HG02759 (cell line): ENCODE data around the gene ASCC3.
A peak's percentile ranks its signal among the peaks of the same experiment; 100 is the strongest.

Experiments used
- ATAC-seq: cut with Tn5 transposase; IDR thresholded peaks from one replicate; pipeline ENCODE4 v1.9.1; 2021; ENCODE audit warnings: mild to moderate bottlenecking, moderate library complexity; ENCODE audit not compliant: unreplicated experiment

The ASCC3 gene

GRCh38 chr6:100730001-100730980 lies 150.8 kb downstream of the ASCC3 start:
- no peak for ATAC-seq

GRCh38 chr6:100726666-100727065 lies 154.5 kb downstream of the ASCC3 start:
- ATAC-seq = no peak

GRCh38 chr6:100724696-100725095 lies 156.4 kb downstream of the ASCC3 start:
- ATAC-seq = no peak

- ATAC-seq = no peak
Measured at GRCh38 chr6:100724222-100724621, 156.9 kb downstream of the ASCC3 start.

GRCh38 chr6:100721256-100721655 lies 159.9 kb downstream of the ASCC3 start:
- no peak for ATAC-seq

DNA sequence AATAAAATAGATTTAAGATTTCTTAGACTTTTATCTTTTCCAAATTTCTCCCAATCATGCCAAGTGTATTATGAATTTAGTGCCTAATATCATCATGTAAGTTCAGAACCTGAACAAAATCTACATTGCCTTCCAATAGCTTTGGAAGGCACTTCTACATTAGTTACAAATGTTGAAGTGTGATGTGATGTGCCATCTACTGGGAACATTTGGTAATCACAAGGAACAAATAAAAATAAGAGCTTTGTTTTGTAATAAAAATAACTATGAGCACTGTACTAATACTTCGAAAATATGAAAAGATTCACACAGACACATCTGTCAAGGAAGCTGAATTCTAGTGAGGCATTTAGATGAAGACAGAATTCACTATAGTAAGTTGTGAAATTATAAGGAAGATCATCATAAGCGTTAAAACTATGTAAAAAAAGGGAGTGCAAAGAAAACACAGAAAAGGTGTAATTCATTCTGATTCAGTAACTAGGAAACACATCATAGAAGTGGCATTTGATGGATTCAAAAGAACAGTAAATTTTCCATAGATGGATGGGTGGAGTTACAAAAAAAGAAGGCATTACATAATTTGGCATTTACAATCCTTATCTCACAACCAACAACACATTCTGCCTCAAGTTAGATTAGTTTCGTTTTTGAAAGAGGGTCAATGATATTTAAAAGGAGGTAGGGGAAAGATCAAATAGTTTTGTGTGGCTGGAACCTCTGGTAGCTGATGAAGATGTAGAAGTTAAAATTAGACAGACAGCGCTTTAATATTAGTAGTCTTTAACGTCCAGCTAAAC lies 161.0 kb downstream of the ASCC3 start:
- ATAC-seq = peak; percentile 59

DNA sequence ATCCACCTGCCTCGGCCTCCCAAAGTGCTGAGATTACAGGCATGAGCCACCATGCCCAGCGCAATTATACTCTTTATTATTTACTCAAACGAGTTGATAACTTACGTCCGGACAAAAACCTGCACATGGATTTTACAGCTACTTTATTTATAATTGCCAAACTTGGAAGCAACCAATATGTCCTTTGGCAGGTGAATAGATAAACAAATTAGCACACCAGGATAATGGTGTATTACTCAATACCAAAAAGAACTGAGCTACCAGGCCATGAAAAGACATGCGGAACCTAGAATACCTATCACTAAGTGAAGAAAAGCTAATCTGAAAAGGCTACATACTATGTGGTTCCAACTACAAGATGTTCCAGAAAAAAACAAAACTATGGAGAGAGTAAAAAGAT lies 168.1 kb downstream of the ASCC3 start:
- ATAC-seq = no peak

DNA sequence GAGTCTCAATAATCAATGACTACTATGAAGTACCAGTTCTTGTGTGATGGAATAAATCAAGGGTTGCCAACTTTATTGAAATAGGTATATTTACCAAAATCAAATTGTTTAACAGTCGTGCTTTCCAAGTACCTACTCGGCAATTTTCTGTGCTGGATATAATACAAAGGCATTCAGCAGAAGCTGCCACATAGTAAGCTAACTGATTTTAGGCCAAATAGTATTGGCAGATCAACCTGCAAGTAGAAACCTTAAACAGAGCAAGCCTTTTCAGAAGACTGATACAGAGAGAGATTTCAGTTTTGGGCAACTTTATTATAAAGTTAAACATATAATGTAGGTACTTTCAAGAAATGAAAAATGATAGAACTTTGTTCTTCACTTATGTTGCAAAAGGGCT lies 174.6 kb downstream of the ASCC3 start:
- ATAC-seq = no peak

GRCh38 chr6:100704961-100705360 lies 176.2 kb downstream of the ASCC3 start:
- no peak for ATAC-seq

DNA sequence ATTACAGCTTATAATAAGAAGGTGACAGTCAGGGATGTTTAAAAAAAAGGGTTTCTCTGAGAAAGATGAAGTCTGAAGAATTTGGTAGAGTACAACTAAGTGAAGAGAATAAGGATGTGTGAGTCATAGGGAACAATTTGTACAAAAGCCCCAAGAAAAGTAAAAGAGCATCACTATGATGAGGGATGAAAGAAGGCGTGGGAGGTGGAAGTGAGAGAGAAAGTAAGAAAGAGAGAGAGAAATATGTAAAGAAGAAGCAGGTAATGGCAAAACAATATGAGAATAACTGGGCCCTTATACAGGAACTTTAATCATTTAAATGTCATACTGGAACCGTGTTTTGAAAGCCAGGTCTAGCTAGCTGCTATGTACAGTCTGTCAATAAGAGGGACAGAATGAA lies 179.4 kb downstream of the ASCC3 start:
- no peak for ATAC-seq

GRCh38 chr6:100700009-100700408 lies 181.1 kb downstream of the ASCC3 start:
- ATAC-seq = no peak

DNA sequence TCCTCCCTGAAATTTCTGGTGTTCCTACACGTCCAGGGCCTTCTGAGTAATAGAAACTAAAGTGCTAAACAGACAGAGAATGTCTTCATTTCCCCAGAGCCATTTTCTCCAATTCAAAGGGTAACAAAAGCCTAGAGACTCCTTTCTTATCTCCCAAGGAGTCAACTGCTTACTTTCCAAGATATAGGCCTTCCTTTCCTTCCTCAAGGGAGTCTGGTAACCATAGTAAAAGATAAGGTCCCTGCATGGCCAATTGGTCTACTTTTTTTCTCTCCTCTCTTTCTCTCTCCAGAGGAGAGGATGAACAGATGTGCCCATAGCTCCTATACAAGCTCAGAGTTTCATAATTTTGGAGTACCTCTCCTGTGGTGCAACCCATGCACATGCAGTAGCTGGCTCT lies 185.7 kb downstream of the ASCC3 start:
- ATAC-seq = no peak

DNA sequence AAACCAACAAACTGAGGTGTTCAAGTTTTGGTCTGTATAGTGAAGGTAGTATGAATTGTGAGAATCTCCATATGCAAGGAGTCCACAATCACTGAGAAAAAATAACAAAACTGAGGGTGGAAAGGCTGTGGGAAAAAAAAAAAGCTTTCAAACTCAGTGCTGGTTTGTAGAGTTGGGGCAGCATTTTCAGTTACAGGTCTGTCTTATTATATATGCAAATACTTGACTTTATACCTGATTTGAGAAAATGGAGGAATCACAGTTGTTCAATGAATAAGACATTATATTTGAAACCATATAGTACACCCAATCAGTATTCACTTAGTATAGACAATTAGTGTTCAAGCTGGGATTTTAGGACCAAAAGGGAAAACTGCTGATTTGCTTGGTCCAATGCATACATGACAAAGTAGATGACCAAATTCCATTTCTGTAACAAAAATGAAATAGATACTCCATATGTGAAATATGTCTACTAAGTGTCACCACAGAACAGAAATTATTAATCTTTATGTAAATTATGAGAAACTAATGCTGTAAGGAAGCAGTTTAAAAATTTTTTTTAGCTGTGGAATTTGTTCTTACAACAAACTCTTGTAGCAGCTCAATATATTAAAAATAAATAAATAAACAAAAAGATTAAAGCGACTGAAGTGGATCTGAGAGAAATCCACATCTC lies 187.7 kb downstream of the ASCC3 start:
- no peak for ATAC-seq

- no peak for ATAC-seq
Measured at GRCh38 chr6:100691972-100692371, 189.2 kb downstream of the ASCC3 start.

DNA sequence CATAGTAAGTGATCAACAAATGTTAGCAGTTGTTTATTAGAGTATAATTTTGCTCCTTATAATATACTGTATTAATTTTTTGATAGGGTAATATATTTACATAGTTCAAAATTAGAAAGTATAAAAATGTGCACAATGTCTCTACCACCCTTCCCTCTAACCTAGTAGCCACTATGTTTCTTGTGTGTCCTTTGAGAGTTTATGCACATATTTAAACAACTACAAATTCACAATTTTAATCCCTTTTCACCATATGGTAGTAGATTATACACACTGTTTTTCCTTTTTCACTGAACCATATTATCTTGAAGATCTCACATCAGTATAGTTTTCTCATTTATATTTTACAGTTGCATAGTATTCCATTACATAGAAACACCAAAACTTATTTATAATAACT lies 194.9 kb downstream of the ASCC3 start:
- ATAC-seq = no peak

DNA sequence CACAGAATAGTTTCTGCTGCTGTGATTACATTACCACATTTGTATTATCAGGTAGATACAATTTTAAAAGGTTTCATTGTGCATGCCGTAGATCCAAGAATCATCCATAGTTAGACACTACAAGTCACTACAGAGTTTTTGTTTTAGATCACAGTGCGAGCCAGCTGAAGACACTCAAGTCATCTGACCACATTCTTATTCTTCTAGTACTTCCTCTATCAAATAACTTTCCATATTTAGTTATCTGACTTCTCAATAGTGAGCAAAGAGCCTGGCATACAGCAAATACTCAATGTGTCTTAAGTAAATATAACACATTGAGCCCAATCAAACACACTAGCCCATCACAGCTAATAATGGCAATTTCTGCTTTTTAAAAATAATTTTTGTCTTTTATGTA lies 195.4 kb downstream of the ASCC3 start:
- no peak for ATAC-seq

- no peak for ATAC-seq
Measured at GRCh38 chr6:100680163-100680562, 201.0 kb downstream of the ASCC3 start.

DNA sequence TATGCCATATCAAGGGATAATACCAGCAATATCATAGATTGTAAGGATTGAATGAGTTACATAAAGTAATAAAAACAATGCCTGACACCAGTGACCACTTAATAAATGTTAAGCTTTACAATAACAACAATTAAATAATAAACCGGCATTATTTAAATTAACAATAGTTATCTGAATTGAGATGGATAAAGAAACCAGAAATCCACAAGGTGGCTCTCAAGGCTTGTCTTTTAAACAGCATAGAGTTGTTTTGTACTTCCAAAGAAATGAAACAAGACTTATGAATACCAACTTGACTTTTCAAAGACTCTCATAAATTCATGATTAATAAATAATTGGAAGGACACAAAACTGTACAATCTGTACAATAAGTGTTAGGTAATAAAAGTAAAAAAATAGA lies 203.1 kb downstream of the ASCC3 start:
- ATAC-seq = no peak

GRCh38 chr6:100677240-100677639 lies 203.9 kb downstream of the ASCC3 start:
- ATAC-seq = no peak

- no peak for ATAC-seq
Measured at GRCh38 chr6:100673641-100674040, 207.5 kb downstream of the ASCC3 start.

- no peak for ATAC-seq
Measured at GRCh38 chr6:100671740-100672139, 209.4 kb downstream of the ASCC3 start.
